ENCODE data around the gene ATP6V0A1.
A peak's percentile ranks its signal among the peaks of the same experiment; 100 is the strongest.
"Not testable (repeated sequence)": the region's sequence is repeated elsewhere in the genome, so short reads cannot be mapped to it uniquely, and the experiment has no call there.

ATP6V0A1 gene

GRCh38 chr17:42414704-42415409 lies 43.8 kb upstream of the ATP6V0A1 start:
- TF ChIP-seq CTCF (IDR thresholded peaks at IDR 0.05; ENCODE audit: extremely low read depth, missing control alignments) = no peak
- DNase-seq (ENCODE audit: low spot score) = peak; percentile 69

- not testable (repeated sequence) for DNase-seq (ENCODE audit: low spot score)
Observed at GRCh38 chr17:42417981-42418380, 40.7 kb upstream of the ATP6V0A1 start.

- DNase-seq (ENCODE audit: low spot score) = no peak
- no peak for TF ChIP-seq CTCF (IDR thresholded peaks at IDR 0.05; ENCODE audit: extremely low read depth, missing control alignments)
Observed at GRCh38 chr17:42421136-42421506, 37.6 kb upstream of the ATP6V0A1 start.

GRCh38 chr17:42421507-42422338 lies 37.0 kb upstream of the ATP6V0A1 start:
- no peak for TF ChIP-seq CTCF (IDR thresholded peaks at IDR 0.05; ENCODE audit: extremely low read depth, missing control alignments)
- DNase-seq (ENCODE audit: low spot score) = no peak

GRCh38 chr17:42422412-42422957 lies 36.2 kb upstream of the ATP6V0A1 start:
- no peak for TF ChIP-seq CTCF (IDR thresholded peaks at IDR 0.05; ENCODE audit: extremely low read depth, missing control alignments)
- no peak for DNase-seq (ENCODE audit: low spot score)

- no peak for TF ChIP-seq CTCF (IDR thresholded peaks at IDR 0.05; ENCODE audit: extremely low read depth, missing control alignments)
Observed at GRCh38 chr17:42422958-42423712, 35.5 kb upstream of the ATP6V0A1 start, which contains the start of gene CAVIN1. TSS of gene CAVIN1 (minus strand) at chr17:42423256. CDS start at chr17:42423097, 159 bp downstream.

GRCh38 chr17:42423766-42424165 lies 34.9 kb upstream of the ATP6V0A1 start:
- DNase-seq (ENCODE audit: low spot score) = no peak
- no peak for TF ChIP-seq CTCF (IDR thresholded peaks at IDR 0.05; ENCODE audit: extremely low read depth, missing control alignments)

More at GRCh38 chr17:42422958-42423712, 35.5 kb upstream of the ATP6V0A1 start, which contains the start of gene CAVIN1:
- DNase-seq (ENCODE audit: low spot score) = peak; percentile 72
